Spleen (tissue), 11 donors: ENCODE measurements around the gene PHYH. TPM values are rescaled to one million over a fixed set of nuclear protein-coding genes. Genes with fewer than 3 reads are reported as not detected.

ENCODE experiments used
- DNase-seq: peaks from one replicate; pipeline ENCODE4 v3.0.0-alpha.2; 2020
- H3K27ac ChIP-seq, 8 donors: fragments of 200-600 bp; sonication (generic) in 7 of 8; 1 replicate in 4 of 8; 2 replicates in 4 of 8; pipeline versions ENCODE4 v1.5.0 to v1.8.0; 2016 to 2021; ENCODE audit warnings: inconsistent platforms in 4 of 8, mild to moderate bottlenecking in 4 of 8, moderate library complexity in 1 of 8
- H3K27me3 ChIP-seq, 7 donors: fragments of 200-600 bp; sonication (generic) in 6 of 7; replicated peaks in 1 of 7; 1 replicate in 4 of 7; 2 replicates in 3 of 7; pipeline versions ENCODE4 v1.5.0 to v1.8.0; 2016 to 2021; ENCODE audit warnings: inconsistent platforms in 3 of 7, mild to moderate bottlenecking in 1 of 7
- H3K36me3 ChIP-seq, 6 donors: fragments of 200-600 bp; sonication (generic) in 5 of 6; 1 replicate in 4 of 6; 2 replicates in 2 of 6; pipeline versions ENCODE4 v1.5.0 to v1.8.0; 2016 to 2021; ENCODE audit warnings: inconsistent platforms in 2 of 6
- H3K4me1 ChIP-seq, 6 donors: fragments of 200-600 bp; sonication (generic) in 5 of 6; 1 replicate in 3 of 6; 2 replicates in 3 of 6; pipeline versions ENCODE4 v1.5.0 to v1.8.0; 2016 to 2021; ENCODE audit warnings: inconsistent platforms in 3 of 6
- H3K4me3 ChIP-seq, 8 donors: fragments of 200-600 bp; sonication (generic) in 7 of 8; 1 replicate in 4 of 8; 2 replicates in 4 of 8; pipeline versions ENCODE4 v1.5.0 to v1.8.0; 2016 to 2021; ENCODE audit warnings: inconsistent platforms in 4 of 8, mild to moderate bottlenecking in 4 of 8, moderate library complexity in 2 of 8
- H3K9me3 ChIP-seq, 8 donors: fragments of 200-600 bp; sonication (generic) in 7 of 8; 1 replicate in 4 of 8; 2 replicates in 4 of 8; pipeline versions ENCODE4 v1.5.0 to v1.8.0; 2016 to 2021; ENCODE audit warnings: inconsistent platforms in 4 of 8
- POLR2A ChIP-seq, 3 donors: fragments of 450-650 bp; IDR thresholded peaks; one replicate each; pipeline ENCODE4 v1.5.1; 2017; ENCODE audit warnings: antibody characterized with exemption in 3 of 3, mild to moderate bottlenecking in 1 of 3
- POLR2AphosphoS5 ChIP-seq, 3 donors: sonication (generic); formaldehyde crosslinking; IDR thresholded peaks; one replicate each; pipeline ENCODE4 v1.5.1; 2017; ENCODE audit warnings: antibody characterized with exemption in 3 of 3
- WGBS, 5 donors: extraction: QIAGEN DNeasy Blood & Tissue Kit in 3 of 5; methylation state at CpG; one replicate each; pipeline versions ENCODE4 v1.1.5 to v1.1.7; 2013 to 2018; 5-methylcytosine and 5-hydroxymethylcytosine counted together
- intact Hi-C: fragments of 100-400 bp; cut with DNase I; formaldehyde crosslinking; loops from one replicate; pipeline ENCODE4 v1.15.0; 2023; ENCODE audit warnings: low total_unique reads
- polyA plus RNA-seq, 3 donors: library from polyadenylated mRNA; stranded (reverse); fragments of 200-250 nt; gene quantifications; one replicate each; pipeline ENCODE4 v1.2.1, GENCODE V29; 2013
- total RNA-seq, 7 donors: library from RNA; depleted of rRNA in 3 of 7; stranded (reverse); fragments of >200 nt in 3 of 7; fragmentation: NEBNext Ultra II Directional in 4 of 7; extraction: Animal tissue kit (Norgen Biotek cat#: 25700) in 4 of 7; gene quantifications; one replicate each; pipeline versions ENCODE4 v1.1.0 to v1.2.1, GENCODE V29; 2016 to 2021
- TF ChIP-seq, protein P1 (sequence below), 11 experiments: fragments of 200-600 bp in 7 of 11; fragments of 450-650 bp in 4 of 11; sonication (generic) in 4 of 11; IDR thresholded peaks in 8 of 11; conservative IDR thresholded peaks in 3 of 11; 1 replicate in 7 of 11; 2 replicates in 4 of 11; pipeline versions ENCODE4 v1.4.0 to v1.8.0; 2016 to 2021; ENCODE audit warnings: antibody characterized with exemption in 11 of 11, inconsistent platforms in 4 of 11, mild to moderate bottlenecking in 1 of 11
- donor health status: healthy with polysubstance abuse.
- donor health status: DM: no; HTN: no; CAD: no; lungs with moderate emphysema.
- donor health status: DM: no; HTN: no; CAD: no.
- donor health status: Bipolar disorder and iron deficiency.
- donor health status: healthy.
- donor health status: DM: no; HTN: no; CAD: no.
- donor health status: DM: yes; HTN: yes; CAD: no.

Gene PHYH
- total and polyA plus RNA-seq, 10 donors = 9.8 to 30.5 (median 13.6) TPM

DNA sequence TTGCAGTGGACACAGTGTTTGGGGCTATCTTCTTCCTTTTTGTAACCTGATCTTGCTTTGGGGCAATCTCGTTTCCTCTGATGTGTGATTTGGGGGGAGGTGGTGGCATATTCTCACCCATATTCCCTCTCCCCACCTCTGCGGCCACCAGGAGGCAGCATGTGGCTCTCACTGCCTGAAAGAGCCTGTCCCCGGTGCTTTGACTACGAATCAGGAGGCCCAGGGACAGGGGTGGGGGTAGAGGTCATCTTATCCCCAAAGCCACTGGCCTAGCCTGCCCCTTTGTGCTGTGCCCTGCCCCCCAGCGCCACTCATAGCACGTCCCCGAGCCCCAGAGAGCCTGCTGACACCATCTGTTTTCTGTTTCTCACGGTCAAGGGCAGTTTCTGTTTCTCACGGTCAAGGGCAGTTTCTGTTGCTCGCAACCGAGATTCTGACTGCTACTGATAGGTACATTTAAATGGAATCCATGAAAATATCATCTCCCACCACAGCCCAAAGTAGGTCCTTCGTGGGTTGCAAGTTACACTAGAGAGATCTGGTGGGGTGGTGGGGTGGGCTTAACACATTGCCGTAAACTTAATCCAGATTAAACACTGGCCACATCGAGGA lies 28.2 kb downstream of the PHYH start:
- WGBS, 5 donors = 51 to 62% (median 59%) methylated on average over 14 of the region's 14 CpGs
- Histone ChIP-seq H3K27me3 (no peaks in the 10 kb centered on the region), H3K4me1 (peaks cover 0 to 5% (median 0%) of the 10 kb centered on the region in 6 donors), H3K27ac (peak overlapping the region in 1 of 8 donors; percentile 52), H3K36me3 (no peaks in the 10 kb centered on the region), H3K4me3 (peak overlapping the region in 1 of 8 donors; percentile 1), H3K9me3 (no peaks in the 10 kb centered on the region)
- DNase-seq = peak; percentile 79
- intact Hi-C loops = no loop called here
- TF ChIP-seq, protein P1, sequence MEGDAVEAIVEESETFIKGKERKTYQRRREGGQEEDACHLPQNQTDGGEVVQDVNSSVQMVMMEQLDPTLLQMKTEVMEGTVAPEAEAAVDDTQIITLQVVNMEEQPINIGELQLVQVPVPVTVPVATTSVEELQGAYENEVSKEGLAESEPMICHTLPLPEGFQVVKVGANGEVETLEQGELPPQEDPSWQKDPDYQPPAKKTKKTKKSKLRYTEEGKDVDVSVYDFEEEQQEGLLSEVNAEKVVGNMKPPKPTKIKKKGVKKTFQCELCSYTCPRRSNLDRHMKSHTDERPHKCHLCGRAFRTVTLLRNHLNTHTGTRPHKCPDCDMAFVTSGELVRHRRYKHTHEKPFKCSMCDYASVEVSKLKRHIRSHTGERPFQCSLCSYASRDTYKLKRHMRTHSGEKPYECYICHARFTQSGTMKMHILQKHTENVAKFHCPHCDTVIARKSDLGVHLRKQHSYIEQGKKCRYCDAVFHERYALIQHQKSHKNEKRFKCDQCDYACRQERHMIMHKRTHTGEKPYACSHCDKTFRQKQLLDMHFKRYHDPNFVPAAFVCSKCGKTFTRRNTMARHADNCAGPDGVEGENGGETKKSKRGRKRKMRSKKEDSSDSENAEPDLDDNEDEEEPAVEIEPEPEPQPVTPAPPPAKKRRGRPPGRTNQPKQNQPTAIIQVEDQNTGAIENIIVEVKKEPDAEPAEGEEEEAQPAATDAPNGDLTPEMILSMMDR (IDR thresholded peaks at IDR 0.05 in 8 of 11, conservative IDR thresholded peaks at IDR 0.05 in 3 of 11) = peak in 6 of 11 experiments; percentile 26 to 55 (median 36)
- TF ChIP-seq POLR2A (IDR thresholded peaks at IDR 0.05) (no peak), POLR2AphosphoS5 (IDR thresholded peaks at IDR 0.05) (peak in 1 of 3 donors; percentile 1)

DNA sequence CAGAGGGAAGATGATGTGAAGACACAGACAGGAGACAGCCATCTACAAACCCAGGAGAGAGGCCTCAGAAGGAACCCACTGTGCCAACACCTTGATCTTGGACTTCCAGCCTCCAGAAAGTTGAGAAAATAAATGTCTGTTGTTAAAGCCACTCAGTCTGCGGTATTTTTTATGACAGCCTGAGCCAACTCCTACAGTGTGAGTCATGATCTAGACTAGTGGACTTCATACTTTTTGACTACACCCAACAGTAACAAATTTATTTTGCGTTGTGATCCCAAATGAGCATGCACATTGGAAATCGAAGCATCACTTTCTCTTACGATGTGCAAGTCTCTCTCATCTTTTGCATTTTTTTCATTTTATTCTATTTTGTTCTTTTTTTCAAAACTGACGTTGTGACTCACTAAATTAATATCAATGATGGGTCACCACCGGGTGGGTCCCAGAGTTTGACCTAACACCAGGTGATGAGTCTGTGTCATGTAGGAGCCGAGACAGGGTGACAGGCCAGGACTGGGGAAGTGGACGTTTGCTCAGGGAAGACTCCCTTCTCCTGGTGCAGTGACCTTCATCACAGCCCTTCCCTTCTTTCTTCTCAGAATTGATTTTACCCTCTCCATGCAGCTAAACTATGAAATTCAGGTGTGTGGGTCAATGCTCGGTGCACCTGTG lies 28.9 kb downstream of the PHYH start:
- H3K27ac ChIP-seq = peak overlapping the region in 1 of 8 donors; percentile 52
- WGBS, 5 donors = 88 to 95% (median 90%) methylated on average over 9 of the region's 9 CpGs
- intact Hi-C loops = no loop called here
- no peaks in the 10 kb centered on the region for H3K36me3 ChIP-seq
- H3K27me3 ChIP-seq = no peaks in the 10 kb centered on the region
- H3K4me1 ChIP-seq = peaks cover 0 to 5% (median 0%) of the 10 kb centered on the region in 6 donors
- DNase-seq = no peak
- TF ChIP-seq POLR2A (IDR thresholded peaks at IDR 0.05) (no peak), POLR2AphosphoS5 (IDR thresholded peaks at IDR 0.05) (no peak)
- TF ChIP-seq, protein P1 (IDR thresholded peaks at IDR 0.05 in 8 of 11, conservative IDR thresholded peaks at IDR 0.05 in 3 of 11) = no peak
- no peaks in the 10 kb centered on the region for H3K9me3 ChIP-seq
- H3K4me3 ChIP-seq = no peak overlapping the region

DNA sequence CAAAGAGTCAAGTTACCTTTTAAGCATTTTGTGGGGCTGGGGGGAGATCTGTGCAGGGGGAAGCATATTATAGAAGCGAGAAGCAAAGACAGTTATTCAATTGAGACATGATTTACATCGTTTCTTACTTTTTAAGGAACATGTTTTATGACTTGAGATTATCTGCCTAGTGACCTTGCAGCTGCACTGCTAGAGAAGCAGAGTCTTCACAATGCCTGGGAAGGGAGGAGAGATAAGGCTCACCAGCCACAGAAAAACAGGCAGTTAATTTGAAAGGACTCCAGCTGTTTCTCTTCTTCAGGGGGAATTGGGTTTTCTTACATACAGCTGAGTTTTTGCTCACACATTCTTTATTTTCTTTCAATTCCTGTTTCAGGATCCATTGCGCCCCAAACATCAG lies 31.0 kb downstream of the PHYH start:
- no peak for DNase-seq
- no peaks in the 10 kb centered on the region for H3K36me3 ChIP-seq
- peaks cover 0 to 5% (median 0%) of the 10 kb centered on the region in 6 donors for H3K4me1 ChIP-seq
- WGBS, 5 donors = 16 to 48% (median 20%) methylated on average over 3 of the region's 3 CpGs
- H3K4me3 ChIP-seq = no peak overlapping the region
- TF ChIP-seq POLR2A (IDR thresholded peaks at IDR 0.05) (no peak), POLR2AphosphoS5 (IDR thresholded peaks at IDR 0.05) (no peak)
- TF ChIP-seq, protein P1 (IDR thresholded peaks at IDR 0.05 in 8 of 11, conservative IDR thresholded peaks at IDR 0.05 in 3 of 11) = no peak
- intact Hi-C loops = no loop called here
- no peak overlapping the region for H3K27ac ChIP-seq
- no peaks in the 10 kb centered on the region for H3K9me3 ChIP-seq
- H3K27me3 ChIP-seq = peaks cover 0 to 4% (median 0%) of the 10 kb centered on the region in 7 donors

GRCh38 chr10:13268310-13268709 lies 31.6 kb downstream of the PHYH start:
- Histone ChIP-seq H3K4me3 (no peak overlapping the region), H3K27ac (no peak overlapping the region), H3K9me3 (no peaks in the 10 kb centered on the region), H3K27me3 (peaks cover 0 to 8% (median 0%) of the 10 kb centered on the region in 7 donors), H3K4me1 (peaks cover 0 to 5% (median 0%) of the 10 kb centered on the region in 6 donors), H3K36me3 (no peaks in the 10 kb centered on the region)
- WGBS, 5 donors = 69 to 93% (median 73%) methylated on average over 4 of the region's 4 CpGs
- DNase-seq = no peak
- intact Hi-C loops = no loop called here
- TF ChIP-seq POLR2AphosphoS5 (IDR thresholded peaks at IDR 0.05) (no peak), POLR2A (IDR thresholded peaks at IDR 0.05) (no peak)
- TF ChIP-seq, protein P1 (IDR thresholded peaks at IDR 0.05 in 8 of 11, conservative IDR thresholded peaks at IDR 0.05 in 3 of 11) = no peak
